Colonic mucosa (tissue), 4 donors: ENCODE data around the gene METTL15. TPM values are rescaled to one million over a fixed set of nuclear protein-coding genes. Genes with fewer than 3 reads are reported as not detected.
"Not testable (repeated sequence)": the region's sequence is repeated elsewhere in the genome, so short reads cannot be mapped to it uniquely, and the experiment has no call there.

Experiments
- DNase-seq: peaks from one replicate; pipeline ENCODE4 v3.0.0-alpha.2; 2020
- H3K27ac ChIP-seq: fragments of 200-600 bp; one replicate; pipeline ENCODE4 v1.8.0; 2021
- H3K27me3 ChIP-seq: fragments of 200-600 bp; one replicate; pipeline ENCODE4 v1.8.0; 2021
- H3K36me3 ChIP-seq: fragments of 200-600 bp; one replicate; pipeline ENCODE4 v1.8.0; 2021
- H3K4me1 ChIP-seq: fragments of 200-600 bp; one replicate; pipeline ENCODE4 v1.8.0; 2021; ENCODE audit warnings: mild to moderate bottlenecking
- H3K4me3 ChIP-seq: fragments of 200-600 bp; one replicate; pipeline ENCODE4 v1.8.0; 2021
- H3K9ac ChIP-seq, 2 donors: one replicate each; pipeline ENCODE4 v1.7.0; 2013; ENCODE audit warnings: control low read depth in 2 of 2, low read depth in 2 of 2, low read length in 2 of 2
- H3K9me3 ChIP-seq: fragments of 200-600 bp; one replicate; pipeline ENCODE4 v1.8.0; 2021
- intact Hi-C: fragments of 100-400 bp; cut with DNase I; formaldehyde crosslinking; loops from one replicate; pipeline ENCODE4 v1.14.1; 2022
- total RNA-seq, 2 donors: library from RNA; stranded (reverse); fragmentation: NEBNext Ultra II Directional in 1 of 2; extraction: Animal tissue kit (Norgen Biotek cat#: 25700) in 1 of 2; gene quantifications; one replicate each; pipeline ENCODE4 v1.2.1, GENCODE V29; 2021
- TF ChIP-seq, protein P1 (sequence below): fragments of 200-600 bp; IDR thresholded peaks from one replicate; pipeline ENCODE4 v1.8.0; 2022; ENCODE audit warnings: antibody characterized with exemption, mild to moderate bottlenecking
- donor health status: healthy.
- donor health status: DM: no; HTN: no; CAD: no.
- donor health status: DM: no; HTN: no; CAD: no.

The METTL15 gene
- total RNA-seq, 2 donors from 2014 or later = 16.5 to 22.1 TPM

GRCh38 chr11:28098257-28098656, 9.9 kb upstream of the METTL15 start:
- Histone ChIP-seq H3K9ac (no peak overlapping the region), H3K27ac (no peak overlapping the region), H3K4me3 (no peak overlapping the region), H3K27me3 (no peaks in the 10 kb centered on the region), H3K4me1 (no peaks in the 10 kb centered on the region), H3K9me3 (no peaks in the 10 kb centered on the region), H3K36me3 (no peaks in the 10 kb centered on the region)
- intact Hi-C loops = no loop called here
- DNase-seq = no peak
- TF ChIP-seq, protein P1, sequence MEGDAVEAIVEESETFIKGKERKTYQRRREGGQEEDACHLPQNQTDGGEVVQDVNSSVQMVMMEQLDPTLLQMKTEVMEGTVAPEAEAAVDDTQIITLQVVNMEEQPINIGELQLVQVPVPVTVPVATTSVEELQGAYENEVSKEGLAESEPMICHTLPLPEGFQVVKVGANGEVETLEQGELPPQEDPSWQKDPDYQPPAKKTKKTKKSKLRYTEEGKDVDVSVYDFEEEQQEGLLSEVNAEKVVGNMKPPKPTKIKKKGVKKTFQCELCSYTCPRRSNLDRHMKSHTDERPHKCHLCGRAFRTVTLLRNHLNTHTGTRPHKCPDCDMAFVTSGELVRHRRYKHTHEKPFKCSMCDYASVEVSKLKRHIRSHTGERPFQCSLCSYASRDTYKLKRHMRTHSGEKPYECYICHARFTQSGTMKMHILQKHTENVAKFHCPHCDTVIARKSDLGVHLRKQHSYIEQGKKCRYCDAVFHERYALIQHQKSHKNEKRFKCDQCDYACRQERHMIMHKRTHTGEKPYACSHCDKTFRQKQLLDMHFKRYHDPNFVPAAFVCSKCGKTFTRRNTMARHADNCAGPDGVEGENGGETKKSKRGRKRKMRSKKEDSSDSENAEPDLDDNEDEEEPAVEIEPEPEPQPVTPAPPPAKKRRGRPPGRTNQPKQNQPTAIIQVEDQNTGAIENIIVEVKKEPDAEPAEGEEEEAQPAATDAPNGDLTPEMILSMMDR = no peak

GRCh38 chr11:28099715-28100114, 8.5 kb upstream of the METTL15 start:
- Histone ChIP-seq H3K36me3 (no peaks in the 10 kb centered on the region), H3K27me3 (no peaks in the 10 kb centered on the region), H3K9ac (no peak overlapping the region), H3K4me3 (no peak overlapping the region), H3K27ac (no peak overlapping the region), H3K9me3 (no peaks in the 10 kb centered on the region), H3K4me1 (no peaks in the 10 kb centered on the region)
- intact Hi-C loops = no loop called here
- TF ChIP-seq, protein P1 = no peak
- DNase-seq = no peak

GRCh38 chr11:28100665-28101064, 7.5 kb upstream of the METTL15 start:
- TF ChIP-seq, protein P1 = no peak
- Histone ChIP-seq H3K27ac (no peak overlapping the region), H3K36me3 (no peaks in the 10 kb centered on the region), H3K27me3 (no peaks in the 10 kb centered on the region), H3K9me3 (no peaks in the 10 kb centered on the region), H3K9ac (no peak overlapping the region), H3K4me1 (no peaks in the 10 kb centered on the region), H3K4me3 (no peak overlapping the region)
- intact Hi-C loops = no loop called here
- no peak for DNase-seq

DNA sequence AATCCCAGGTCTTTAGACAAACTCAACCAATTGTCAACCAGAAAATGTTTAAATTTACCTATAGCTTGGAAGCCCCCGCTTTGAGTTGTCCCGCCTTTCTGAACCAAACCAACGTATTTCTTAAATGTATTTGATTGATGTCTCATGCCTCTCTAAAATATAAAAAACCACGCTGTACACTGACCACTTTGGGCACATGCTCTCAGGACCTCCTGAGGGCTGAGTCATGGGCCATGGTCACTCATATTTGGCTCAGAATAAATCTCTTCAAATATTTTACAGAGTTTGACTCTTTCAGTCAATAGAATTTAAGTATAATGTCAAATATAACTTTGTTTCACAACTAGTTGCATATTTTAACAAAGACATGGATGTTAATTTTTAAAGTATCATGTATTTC, 5.9 kb upstream of the METTL15 start:
- H3K9me3 ChIP-seq, H3K4me3 ChIP-seq, DNase-seq, intact Hi-C loops, H3K9ac ChIP-seq, H3K27me3 ChIP-seq, H3K27ac ChIP-seq, H3K36me3 ChIP-seq, H3K4me1 ChIP-seq: not testable (repeated sequence)

DNA sequence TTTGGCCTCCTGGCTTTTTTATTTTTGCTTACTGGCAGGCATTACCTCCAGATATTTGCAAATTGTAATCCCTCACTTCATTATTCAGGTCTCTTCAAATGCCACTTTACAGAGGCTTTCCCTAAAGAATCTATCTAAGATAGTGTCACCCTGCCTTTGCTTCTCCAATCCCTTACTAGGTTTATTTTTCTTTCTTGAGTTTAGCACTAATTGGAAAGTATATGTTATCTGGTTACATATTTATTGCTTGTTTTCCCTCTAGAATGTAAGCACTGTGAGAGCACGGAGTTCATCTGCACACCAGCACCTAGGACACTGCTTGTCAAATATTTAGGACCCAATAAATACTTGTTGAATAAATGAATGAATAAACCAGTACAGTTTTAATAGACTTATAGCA, 3.8 kb upstream of the METTL15 start:
- Histone ChIP-seq H3K27me3 (no peaks in the 10 kb centered on the region), H3K27ac (no peak overlapping the region), H3K36me3 (no peaks in the 10 kb centered on the region), H3K4me3 (no peak overlapping the region), H3K9me3 (no peaks in the 10 kb centered on the region), H3K9ac (no peak overlapping the region), H3K4me1 (no peaks in the 10 kb centered on the region)
- intact Hi-C loops = no loop called here
- DNase-seq = no peak
- TF ChIP-seq, protein P1 = no peak

GRCh38 chr11:28104984-28105383, 3.2 kb upstream of the METTL15 start:
- Histone ChIP-seq H3K27ac (no peak overlapping the region), H3K36me3 (no peaks in the 10 kb centered on the region), H3K27me3 (no peaks in the 10 kb centered on the region), H3K9ac (no peak overlapping the region), H3K4me3 (no peak overlapping the region), H3K9me3 (no peaks in the 10 kb centered on the region), H3K4me1 (no peaks in the 10 kb centered on the region)
- DNase-seq = no peak
- intact Hi-C loops = no loop called here
- TF ChIP-seq, protein P1 = no peak
